ENCODE results near the gene C11orf97.

DNA sequence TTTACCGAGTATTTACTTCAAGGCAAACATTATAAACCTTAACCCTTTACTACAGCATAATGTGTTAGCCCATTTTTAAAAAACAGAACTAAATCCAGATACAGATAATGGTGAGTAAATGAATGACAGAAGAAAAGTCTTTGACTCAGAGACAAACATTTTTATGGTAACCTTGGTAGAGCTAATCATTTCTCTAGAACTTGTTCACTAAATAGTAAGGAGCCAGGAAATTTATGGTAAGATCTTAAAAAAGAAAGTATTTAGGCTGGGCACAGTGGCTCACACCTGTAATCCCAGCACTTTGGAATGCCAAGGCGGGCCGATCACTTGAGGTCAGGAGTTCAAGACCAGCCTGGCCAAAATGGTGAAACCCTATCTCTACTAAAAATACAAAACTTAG, 19.9 kb downstream of the C11orf97 start:
- TF ChIP-seq GATA2 (IDR thresholded peaks at IDR 0.05; ENCODE audit: low read depth, low read length) (no peak), GATA3 (IDR thresholded peaks at IDR 0.05; ENCODE audit: low read depth, low read length) (no peak)
